NCI-H2227 treated with DMSO at 0.1 percent for 48 hours (cell line): ENCODE data around the gene CERKL.

Experiments
- DNase-seq: peaks from one replicate; lab custom pipeline; 2025; lab: John Stamatoyannopoulos, UW

The CERKL gene

GRCh38 chr2:181517685-181518301 lies 139.1 kb downstream of the CERKL start:
- no peak for DNase-seq

GRCh38 chr2:181516992-181517391 lies 139.9 kb downstream of the CERKL start:
- no peak for DNase-seq

GRCh38 chr2:181515719-181516118 lies 141.2 kb downstream of the CERKL start:
- no peak for DNase-seq

- no peak for DNase-seq
Measured at GRCh38 chr2:181500201-181500600, 156.7 kb downstream of the CERKL start.

GRCh38 chr2:181499231-181499630 lies 157.7 kb downstream of the CERKL start:
- DNase-seq = no peak
